Chondrocyte (in vitro differentiated cells): Measurements from ENCODE around the gene PRMT7. TPM values are rescaled to one million over a fixed set of nuclear protein-coding genes. Genes with fewer than 3 reads are reported as not detected.

Experiments
- DNase-seq: peaks from one replicate; pipeline ENCODE4 v3.0.0; 2021; ENCODE audit warnings: mixed read lengths, low spot score
- H3K27ac Mint-ChIP-seq: one replicate; pipeline ENCODE4 v1.8.0; 2021; ENCODE audit warnings: mild to moderate bottlenecking, moderate library complexity, mixed read lengths; ENCODE audit not compliant: unreplicated experiment
- H3K27me3 Mint-ChIP-seq: 2 replicates; pipeline ENCODE4 v1.8.0; 2021; ENCODE audit warnings: low read depth, mixed read lengths
- H3K36me3 Mint-ChIP-seq: 2 replicates; pipeline ENCODE4 v1.8.0; 2021; ENCODE audit warnings: low read depth, mixed read lengths
- H3K4me1 Mint-ChIP-seq: 2 replicates; pipeline ENCODE4 v1.8.0; 2021; ENCODE audit warnings: low read depth, mild to moderate bottlenecking, mixed read lengths
- H3K4me3 Mint-ChIP-seq: one replicate; pipeline ENCODE4 v1.8.0; 2021; ENCODE audit warnings: mild to moderate bottlenecking, moderate library complexity, mixed read lengths; ENCODE audit not compliant: unreplicated experiment
- H3K9me3 Mint-ChIP-seq: 2 replicates; pipeline ENCODE4 v1.8.0; 2021; ENCODE audit warnings: low read depth, mixed read lengths
- long read RNA-seq: library from polyadenylated mRNA; stranded (forward); transcript quantifications from one replicate; pipeline ENCODE4 v2.0.0, GENCODE V29; 2021
- total RNA-seq: library from RNA; stranded (reverse); gene quantifications from 3 replicates; pipeline ENCODE4 v1.2.1, GENCODE V29; 2021
- TF ChIP-seq, protein P1 (sequence below): fragments of 200-600 bp; sonication (generic); IDR thresholded peaks from 2 replicates; pipeline ENCODE4 v1.5.0; 2021; ENCODE audit warnings: antibody characterized with exemption, mild to moderate bottlenecking, moderate library complexity

Gene PRMT7, protein sequence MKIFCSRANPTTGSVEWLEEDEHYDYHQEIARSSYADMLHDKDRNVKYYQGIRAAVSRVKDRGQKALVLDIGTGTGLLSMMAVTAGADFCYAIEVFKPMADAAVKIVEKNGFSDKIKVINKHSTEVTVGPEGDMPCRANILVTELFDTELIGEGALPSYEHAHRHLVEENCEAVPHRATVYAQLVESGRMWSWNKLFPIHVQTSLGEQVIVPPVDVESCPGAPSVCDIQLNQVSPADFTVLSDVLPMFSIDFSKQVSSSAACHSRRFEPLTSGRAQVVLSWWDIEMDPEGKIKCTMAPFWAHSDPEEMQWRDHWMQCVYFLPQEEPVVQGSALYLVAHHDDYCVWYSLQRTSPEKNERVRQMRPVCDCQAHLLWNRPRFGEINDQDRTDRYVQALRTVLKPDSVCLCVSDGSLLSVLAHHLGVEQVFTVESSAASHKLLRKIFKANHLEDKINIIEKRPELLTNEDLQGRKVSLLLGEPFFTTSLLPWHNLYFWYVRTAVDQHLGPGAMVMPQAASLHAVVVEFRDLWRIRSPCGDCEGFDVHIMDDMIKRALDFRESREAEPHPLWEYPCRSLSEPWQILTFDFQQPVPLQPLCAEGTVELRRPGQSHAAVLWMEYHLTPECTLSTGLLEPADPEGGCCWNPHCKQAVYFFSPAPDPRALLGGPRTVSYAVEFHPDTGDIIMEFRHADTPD
- 25.1 to 41.8 TPM (median 26.7 TPM) in 3 replicates for total RNA-seq
- long read RNA-seq, partial matches to known transcripts: 1 of 43 reads
- long read RNA-seq, other reads (novel, unspliced or antisense): 41 of 43 reads

GRCh38 chr16:68310774-68311511 lies at the start of gene PRMT7, which contains the start of gene SLC7A6OS:
Gene PRMT7, plus strand, starts transcription at chr16:68311019. Its CDS starts 4,961 bp downstream, at chr16:68315980.
Gene SLC7A6OS, minus strand, starts transcription at chr16:68310946. Its CDS starts 20 bp downstream, at chr16:68310926.
- H3K4me1 Mint-ChIP-seq: peaks cover 22% of the 10 kb centered on the region
- no peaks in the 10 kb centered on the region for H3K9me3 Mint-ChIP-seq
- peak within 1 kb of the TSS; percentile 96 for H3K27ac Mint-ChIP-seq
- TF ChIP-seq, protein P1, sequence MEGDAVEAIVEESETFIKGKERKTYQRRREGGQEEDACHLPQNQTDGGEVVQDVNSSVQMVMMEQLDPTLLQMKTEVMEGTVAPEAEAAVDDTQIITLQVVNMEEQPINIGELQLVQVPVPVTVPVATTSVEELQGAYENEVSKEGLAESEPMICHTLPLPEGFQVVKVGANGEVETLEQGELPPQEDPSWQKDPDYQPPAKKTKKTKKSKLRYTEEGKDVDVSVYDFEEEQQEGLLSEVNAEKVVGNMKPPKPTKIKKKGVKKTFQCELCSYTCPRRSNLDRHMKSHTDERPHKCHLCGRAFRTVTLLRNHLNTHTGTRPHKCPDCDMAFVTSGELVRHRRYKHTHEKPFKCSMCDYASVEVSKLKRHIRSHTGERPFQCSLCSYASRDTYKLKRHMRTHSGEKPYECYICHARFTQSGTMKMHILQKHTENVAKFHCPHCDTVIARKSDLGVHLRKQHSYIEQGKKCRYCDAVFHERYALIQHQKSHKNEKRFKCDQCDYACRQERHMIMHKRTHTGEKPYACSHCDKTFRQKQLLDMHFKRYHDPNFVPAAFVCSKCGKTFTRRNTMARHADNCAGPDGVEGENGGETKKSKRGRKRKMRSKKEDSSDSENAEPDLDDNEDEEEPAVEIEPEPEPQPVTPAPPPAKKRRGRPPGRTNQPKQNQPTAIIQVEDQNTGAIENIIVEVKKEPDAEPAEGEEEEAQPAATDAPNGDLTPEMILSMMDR: peak; percentile 65
- peak; percentile 95 for DNase-seq
- peak within 1 kb of the TSS; percentile 94 for H3K4me3 Mint-ChIP-seq
- H3K36me3 Mint-ChIP-seq: peaks cover 10% of the 10 kb centered on the region
- H3K27me3 Mint-ChIP-seq: no peaks in the 10 kb centered on the region

- DNase-seq: no peak
- Mint-ChIP-seq H3K4me1 (peaks cover 37% of the 10 kb centered on the region), H3K27me3 (no peaks in the 10 kb centered on the region), H3K27ac (peak overlapping the region; percentile 100), H3K36me3 (peaks cover 3% of the 10 kb centered on the region), H3K9me3 (no peaks in the 10 kb centered on the region), H3K4me3 (peak overlapping the region; percentile 96)
- TF ChIP-seq, protein P1: no peak
Measured at GRCh38 chr16:68263559-68264127, 47.2 kb upstream of the PRMT7 start.

- TF ChIP-seq, protein P1: peak; percentile 90
- Mint-ChIP-seq H3K27ac (peak within 1 kb of the TSS; percentile 100), H3K9me3 (no peaks in the 10 kb centered on the region), H3K27me3 (no peaks in the 10 kb centered on the region), H3K4me1 (peaks cover 43% of the 10 kb centered on the region), H3K4me3 (peak within 1 kb of the TSS; percentile 96), H3K36me3 (peaks cover 2% of the 10 kb centered on the region)
- no peak for DNase-seq
Measured at GRCh38 chr16:68264128-68265077, 46.4 kb upstream of the PRMT7 start, which contains the start of gene SLC7A6. Gene SLC7A6, plus strand, starts transcription at chr16:68264526. Its CDS starts 10,201 bp downstream, at chr16:68274727.

DNA sequence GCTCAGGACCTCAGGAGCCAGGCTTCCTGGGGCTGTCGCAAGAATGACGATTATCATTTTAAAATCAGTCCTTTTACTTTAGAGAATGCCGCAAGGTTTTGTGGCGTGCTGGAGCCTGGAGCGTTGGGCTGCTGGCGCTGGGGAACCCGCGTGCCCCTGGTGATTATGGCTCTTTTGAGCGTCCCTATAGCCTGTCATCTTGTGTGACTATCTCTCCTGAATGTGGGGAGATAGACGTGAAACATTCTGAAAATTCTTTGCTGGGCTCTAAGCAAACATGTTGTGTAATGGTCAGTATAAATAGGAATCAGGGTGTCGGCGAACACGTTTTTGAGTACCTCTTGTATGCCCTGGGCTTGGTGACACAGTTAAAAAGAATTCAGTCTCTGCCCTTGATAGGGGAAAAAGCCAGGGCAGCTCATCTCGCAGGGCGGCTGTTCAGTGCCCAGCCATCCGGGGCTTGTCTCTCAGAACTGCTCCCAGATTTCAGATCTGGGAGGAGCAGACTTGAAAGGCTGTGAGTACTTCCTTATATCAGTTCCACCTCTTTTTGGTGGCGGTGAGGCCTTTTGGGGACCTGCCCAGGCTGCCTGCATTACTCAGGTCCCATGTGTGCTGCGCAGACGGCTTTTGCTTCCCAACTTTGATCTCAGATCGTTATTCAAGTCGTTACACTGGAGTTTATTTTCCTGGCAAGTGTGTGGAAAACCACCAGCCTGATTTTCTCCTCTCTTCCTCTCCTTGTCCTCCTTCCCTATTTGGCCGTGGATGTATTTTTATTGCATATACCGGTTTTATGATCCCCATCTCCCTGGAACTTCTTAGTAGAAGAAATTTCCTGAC lies 45.5 kb upstream of the PRMT7 start:
- Mint-ChIP-seq H3K4me3 (peak overlapping the region; percentile 96), H3K4me1 (peaks cover 46% of the 10 kb centered on the region), H3K27ac (peak overlapping the region; percentile 99), H3K36me3 (no peaks in the 10 kb centered on the region), H3K9me3 (no peaks in the 10 kb centered on the region), H3K27me3 (no peaks in the 10 kb centered on the region)
- DNase-seq: no peak
- TF ChIP-seq, protein P1: no peak
